ENCODE data around the gene TXNL4B. TPM values are rescaled to one million over a fixed set of nuclear protein-coding genes. Genes with fewer than 3 reads are reported as not detected.
"Not testable (repeated sequence)": the region's sequence is repeated elsewhere in the genome, so short reads cannot be mapped to it uniquely, and the experiment has no call there.

The TXNL4B gene
- polyA plus RNA-seq, 3 donors: 6.4 to 10.9 (median 7.0) TPM

- H3K27me3 ChIP-seq (ENCODE audit: control insufficient read depth in 2 of 2, insufficient read depth in 2 of 2, low read length in 2 of 2); H3K9me3 Mint-ChIP-seq; H3K4me2 ChIP-seq (replicated peaks; ENCODE audit: extremely low read depth, low read length, poor library complexity, severe bottlenecking); DNase-seq; H3K27ac ChIP-seq (ENCODE audit: low read depth in 1 of 2, low read length in 2 of 2); H3K9ac ChIP-seq (ENCODE audit: insufficient read depth, low read length, poor library complexity, severe bottlenecking); H2AFZ ChIP-seq (ENCODE audit: insufficient read depth, low read depth, low read length, poor library complexity, severe bottlenecking); H3K4me3 ChIP-seq (replicated peaks in 1 of 3; ENCODE audit: low read depth in 2 of 3, low read length in 3 of 3); intact Hi-C loops (cut with micrococcal nuclease); H3K4me3 Mint-ChIP-seq; H3K79me2 ChIP-seq (ENCODE audit: insufficient read depth, low read length); H4K20me1 ChIP-seq (ENCODE audit: insufficient read depth, low read length); H3K9me3 ChIP-seq (replicated peaks in 1 of 2; ENCODE audit: control insufficient read depth in 1 of 2, insufficient read depth in 1 of 2, low read length in 2 of 2); H3K27me3 Mint-ChIP-seq (ENCODE audit: low read depth in 3 of 3): not testable (repeated sequence)
- Histone ChIP-seq H3K36me3 (replicated peaks in 1 of 2; ENCODE audit: control insufficient read depth in 1 of 2, insufficient read depth in 2 of 2, low read length in 2 of 2) (peaks cover 9 to 13% of the 10 kb centered on the region in 2 donors), H3K4me1 (ENCODE audit: control insufficient read depth in 1 of 2, insufficient read depth in 2 of 2, low read length in 2 of 2) (peaks cover 37 to 39% of the 10 kb centered on the region in 2 donors)
- Mint-ChIP-seq H3K36me3 (peaks cover 19 to 20% of the 10 kb centered on the region in 2 donors), H3K4me1 (peaks cover 48% of the 10 kb centered on the region), H3K27ac (peak overlapping the region in 1 of 7 donors; percentile 40)
- WGBS (ENCODE audit: insufficient coverage): no CpG with 5 or more reads among the region's 6 CpGs
Measured at GRCh38 chr16:72057313-72057712, 36.1 kb downstream of the TXNL4B start.

- WGBS (ENCODE audit: insufficient coverage): 100% methylated on average over 3 of the region's 4 CpGs
- Mint-ChIP-seq H3K27ac (no peak overlapping the region), H3K4me1 (peaks cover 58% of the 10 kb centered on the region), H3K9me3 (peaks cover 0 to 4% (median 0%) of the 10 kb centered on the region in 7 donors), H3K27me3 (ENCODE audit: low read depth in 3 of 3) (peaks cover 0 to 2% (median 0%) of the 10 kb centered on the region in 3 donors), H3K36me3 (peaks cover 17% of the 10 kb centered on the region in 2 donors), H3K4me3 (peak overlapping the region in 1 of 2 donors; percentile 46)
- peak overlapping the region in 1 of 2 donors; percentile 14 for H3K27ac ChIP-seq (ENCODE audit: low read depth in 1 of 2, low read length in 2 of 2)
- peaks cover 46 to 53% of the 10 kb centered on the region in 2 donors for H3K4me1 ChIP-seq (ENCODE audit: control insufficient read depth in 1 of 2, insufficient read depth in 2 of 2, low read length in 2 of 2)
- H3K9ac ChIP-seq (ENCODE audit: insufficient read depth, low read length, poor library complexity, severe bottlenecking): no peak overlapping the region
- no peak overlapping the region for H3K4me2 ChIP-seq (replicated peaks; ENCODE audit: extremely low read depth, low read length, poor library complexity, severe bottlenecking)
- peaks cover 9 to 12% of the 10 kb centered on the region in 2 donors for H3K36me3 ChIP-seq (replicated peaks in 1 of 2; ENCODE audit: control insufficient read depth in 1 of 2, insufficient read depth in 2 of 2, low read length in 2 of 2)
- peak overlapping the region in 1 of 3 experiments; percentile 19 for H3K4me3 ChIP-seq (replicated peaks in 1 of 3; ENCODE audit: low read depth in 2 of 3, low read length in 3 of 3)
- no peak overlapping the region for H2AFZ ChIP-seq (ENCODE audit: insufficient read depth, low read depth, low read length, poor library complexity, severe bottlenecking)
- intact Hi-C loops (cut with micrococcal nuclease): no loop called here
- no peaks in the 10 kb centered on the region for H4K20me1 ChIP-seq (ENCODE audit: insufficient read depth, low read length)
- H3K27me3 ChIP-seq (ENCODE audit: control insufficient read depth in 2 of 2, insufficient read depth in 2 of 2, low read length in 2 of 2): no peaks in the 10 kb centered on the region
- no peaks in the 10 kb centered on the region for H3K79me2 ChIP-seq (ENCODE audit: insufficient read depth, low read length)
- TF ChIP-seq CTCF (IDR thresholded peaks at IDR 0.05): no peak
- H3K9me3 ChIP-seq (replicated peaks in 1 of 2; ENCODE audit: control insufficient read depth in 1 of 2, insufficient read depth in 1 of 2, low read length in 2 of 2): no peaks in the 10 kb centered on the region
- DNase-seq: no peak
Measured at GRCh38 chr16:72055911-72056310, 37.5 kb downstream of the TXNL4B start.

GRCh38 chr16:72054254-72054847 is 39.1 kb downstream of the TXNL4B start, which contains the start of gene HP:
TSS of gene HP (plus strand) at chr16:72054505. CDS start at chr16:72054653, 148 bp downstream.
- peak in 1 of 3 donors; percentile 16 for DNase-seq
- H3K9me3 ChIP-seq (replicated peaks in 1 of 2; ENCODE audit: control insufficient read depth in 1 of 2, insufficient read depth in 1 of 2, low read length in 2 of 2); H3K36me3 ChIP-seq (replicated peaks in 1 of 2; ENCODE audit: control insufficient read depth in 1 of 2, insufficient read depth in 2 of 2, low read length in 2 of 2); H3K27me3 ChIP-seq (ENCODE audit: control insufficient read depth in 2 of 2, insufficient read depth in 2 of 2, low read length in 2 of 2); H3K27me3 Mint-ChIP-seq (ENCODE audit: low read depth in 3 of 3); H3K79me2 ChIP-seq (ENCODE audit: insufficient read depth, low read length); H4K20me1 ChIP-seq (ENCODE audit: insufficient read depth, low read length); intact Hi-C loops (cut with micrococcal nuclease): not testable (repeated sequence)
- Mint-ChIP-seq H3K27ac (peak within 1 kb of the TSS; percentile 61 to 93 (median 89)), H3K36me3 (peaks cover 10 to 14% of the 10 kb centered on the region in 2 donors), H3K4me1 (peaks cover 66% of the 10 kb centered on the region), H3K9me3 (peaks cover 4 to 12% (median 10%) of the 10 kb centered on the region in 7 donors), H3K4me3 (peak within 1 kb of the TSS; percentile 67 to 85)
- Histone ChIP-seq H3K4me2 (replicated peaks; ENCODE audit: extremely low read depth, low read length, poor library complexity, severe bottlenecking) (peak within 1 kb of the TSS; percentile 45), H3K4me1 (ENCODE audit: control insufficient read depth in 1 of 2, insufficient read depth in 2 of 2, low read length in 2 of 2) (peaks cover 57 to 67% of the 10 kb centered on the region in 2 donors), H3K27ac (ENCODE audit: low read depth in 1 of 2, low read length in 2 of 2) (peak within 1 kb of the TSS; percentile 52 to 66), H2AFZ (ENCODE audit: insufficient read depth, low read depth, low read length, poor library complexity, severe bottlenecking) (peak within 1 kb of the TSS; percentile 47), H3K9ac (ENCODE audit: insufficient read depth, low read length, poor library complexity, severe bottlenecking) (peak within 1 kb of the TSS; percentile 2), H3K4me3 (replicated peaks in 1 of 3; ENCODE audit: low read depth in 2 of 3, low read length in 3 of 3) (peak within 1 kb of the TSS in 1 of 3 experiments; percentile 39)
- 0% methylated on average over 2 of the region's 5 CpGs for WGBS (ENCODE audit: insufficient coverage)

Measured in CD14-positive monocyte (primary cell).